HL-60 (cell line): Measurements from ENCODE around the gene HSPH1.
A peak's percentile ranks its signal among the peaks of the same experiment; 100 is the strongest.

ENCODE experiments used
- DNase-seq, 2 experiments: peaks; one replicate each; pipeline ENCODE4 v3.0.0-alpha.2; 2010 to 2020; ENCODE audit warnings: low read depth in 1 of 2, low spot score in 1 of 2
- H3K27ac ChIP-seq: fragments of 250-450 bp; sonication (Bioruptor Pico); replicated peaks from 2 replicates; pipeline ENCODE4 v1.5.1; 2020; ENCODE audit warnings: mild to moderate bottlenecking, moderate library complexity
- H3K27me3 ChIP-seq: fragments of 250-450 bp; sonication (Bioruptor Pico); 2 replicates; pipeline ENCODE4 v1.5.1; 2021; ENCODE audit warnings: mild to moderate bottlenecking, moderate library complexity; ENCODE audit not compliant: insufficient read depth, poor library complexity, severe bottlenecking
- H3K4me3 ChIP-seq: replicated peaks from 2 replicates; pipeline ENCODE4 v1.5.1; 2011; ENCODE audit warnings: mild to moderate bottlenecking, control low read depth, low read length; ENCODE audit not compliant: insufficient read depth
- GABPA ChIP-seq: IDR thresholded peaks from 2 replicates; pipeline ENCODE4 v1.6.1; 2012; ENCODE audit warnings: low read depth
- POLR2AphosphoS5 ChIP-seq: IDR thresholded peaks from 2 replicates; pipeline ENCODE4 v1.6.1; 2012; ENCODE audit warnings: low read depth
- SPI1 ChIP-seq: IDR thresholded peaks from 2 replicates; pipeline ENCODE4 v1.6.1; 2012; ENCODE audit warnings: low read depth, mild to moderate bottlenecking, borderline replicate concordance
- TF ChIP-seq, protein P1 (sequence below): IDR thresholded peaks from one replicate; pipeline ENCODE4 v1.5.1; 2011; ENCODE audit warnings: low read length, control low read depth, inconsistent platforms; ENCODE audit not compliant: insufficient read depth
- TF ChIP-seq, protein P2 (sequence below): IDR thresholded peaks from 2 replicates; pipeline ENCODE4 v1.6.1; 2012; ENCODE audit warnings: low read depth; ENCODE audit not compliant: insufficient replicate concordance

HSPH1 gene

DNA sequence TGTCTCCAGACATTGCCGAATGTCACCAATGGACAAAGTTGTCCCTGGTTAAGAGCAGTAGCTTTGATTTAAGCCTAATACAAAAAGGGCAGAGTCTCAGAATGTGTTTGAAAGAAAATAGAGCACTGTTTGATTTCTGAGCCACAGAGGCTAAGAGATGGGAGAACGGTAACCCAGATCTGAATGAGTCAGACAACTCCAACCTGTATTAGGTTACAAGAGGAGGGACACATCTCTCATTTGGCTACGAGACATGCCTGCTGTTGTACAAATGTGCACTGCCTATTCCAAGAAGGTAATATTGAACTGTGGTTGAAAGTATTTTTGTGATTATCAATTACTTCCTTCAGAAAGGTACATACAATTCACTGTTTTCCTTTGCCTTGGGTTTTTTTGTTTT, 4.9 kb upstream of the HSPH1 start:
- TF ChIP-seq, protein P1, sequence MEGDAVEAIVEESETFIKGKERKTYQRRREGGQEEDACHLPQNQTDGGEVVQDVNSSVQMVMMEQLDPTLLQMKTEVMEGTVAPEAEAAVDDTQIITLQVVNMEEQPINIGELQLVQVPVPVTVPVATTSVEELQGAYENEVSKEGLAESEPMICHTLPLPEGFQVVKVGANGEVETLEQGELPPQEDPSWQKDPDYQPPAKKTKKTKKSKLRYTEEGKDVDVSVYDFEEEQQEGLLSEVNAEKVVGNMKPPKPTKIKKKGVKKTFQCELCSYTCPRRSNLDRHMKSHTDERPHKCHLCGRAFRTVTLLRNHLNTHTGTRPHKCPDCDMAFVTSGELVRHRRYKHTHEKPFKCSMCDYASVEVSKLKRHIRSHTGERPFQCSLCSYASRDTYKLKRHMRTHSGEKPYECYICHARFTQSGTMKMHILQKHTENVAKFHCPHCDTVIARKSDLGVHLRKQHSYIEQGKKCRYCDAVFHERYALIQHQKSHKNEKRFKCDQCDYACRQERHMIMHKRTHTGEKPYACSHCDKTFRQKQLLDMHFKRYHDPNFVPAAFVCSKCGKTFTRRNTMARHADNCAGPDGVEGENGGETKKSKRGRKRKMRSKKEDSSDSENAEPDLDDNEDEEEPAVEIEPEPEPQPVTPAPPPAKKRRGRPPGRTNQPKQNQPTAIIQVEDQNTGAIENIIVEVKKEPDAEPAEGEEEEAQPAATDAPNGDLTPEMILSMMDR = no peak
- TF ChIP-seq GABPA (no peak), POLR2AphosphoS5 (no peak), SPI1 (no peak)
- TF ChIP-seq, protein P2, sequence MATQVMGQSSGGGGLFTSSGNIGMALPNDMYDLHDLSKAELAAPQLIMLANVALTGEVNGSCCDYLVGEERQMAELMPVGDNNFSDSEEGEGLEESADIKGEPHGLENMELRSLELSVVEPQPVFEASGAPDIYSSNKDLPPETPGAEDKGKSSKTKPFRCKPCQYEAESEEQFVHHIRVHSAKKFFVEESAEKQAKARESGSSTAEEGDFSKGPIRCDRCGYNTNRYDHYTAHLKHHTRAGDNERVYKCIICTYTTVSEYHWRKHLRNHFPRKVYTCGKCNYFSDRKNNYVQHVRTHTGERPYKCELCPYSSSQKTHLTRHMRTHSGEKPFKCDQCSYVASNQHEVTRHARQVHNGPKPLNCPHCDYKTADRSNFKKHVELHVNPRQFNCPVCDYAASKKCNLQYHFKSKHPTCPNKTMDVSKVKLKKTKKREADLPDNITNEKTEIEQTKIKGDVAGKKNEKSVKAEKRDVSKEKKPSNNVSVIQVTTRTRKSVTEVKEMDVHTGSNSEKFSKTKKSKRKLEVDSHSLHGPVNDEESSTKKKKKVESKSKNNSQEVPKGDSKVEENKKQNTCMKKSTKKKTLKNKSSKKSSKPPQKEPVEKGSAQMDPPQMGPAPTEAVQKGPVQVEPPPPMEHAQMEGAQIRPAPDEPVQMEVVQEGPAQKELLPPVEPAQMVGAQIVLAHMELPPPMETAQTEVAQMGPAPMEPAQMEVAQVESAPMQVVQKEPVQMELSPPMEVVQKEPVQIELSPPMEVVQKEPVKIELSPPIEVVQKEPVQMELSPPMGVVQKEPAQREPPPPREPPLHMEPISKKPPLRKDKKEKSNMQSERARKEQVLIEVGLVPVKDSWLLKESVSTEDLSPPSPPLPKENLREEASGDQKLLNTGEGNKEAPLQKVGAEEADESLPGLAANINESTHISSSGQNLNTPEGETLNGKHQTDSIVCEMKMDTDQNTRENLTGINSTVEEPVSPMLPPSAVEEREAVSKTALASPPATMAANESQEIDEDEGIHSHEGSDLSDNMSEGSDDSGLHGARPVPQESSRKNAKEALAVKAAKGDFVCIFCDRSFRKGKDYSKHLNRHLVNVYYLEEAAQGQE = no peak
- Histone ChIP-seq H3K4me3 (no peak overlapping the region), H3K27me3 (no peaks in the 10 kb centered on the region), H3K27ac (no peak overlapping the region)
- no peak for DNase-seq

DNA sequence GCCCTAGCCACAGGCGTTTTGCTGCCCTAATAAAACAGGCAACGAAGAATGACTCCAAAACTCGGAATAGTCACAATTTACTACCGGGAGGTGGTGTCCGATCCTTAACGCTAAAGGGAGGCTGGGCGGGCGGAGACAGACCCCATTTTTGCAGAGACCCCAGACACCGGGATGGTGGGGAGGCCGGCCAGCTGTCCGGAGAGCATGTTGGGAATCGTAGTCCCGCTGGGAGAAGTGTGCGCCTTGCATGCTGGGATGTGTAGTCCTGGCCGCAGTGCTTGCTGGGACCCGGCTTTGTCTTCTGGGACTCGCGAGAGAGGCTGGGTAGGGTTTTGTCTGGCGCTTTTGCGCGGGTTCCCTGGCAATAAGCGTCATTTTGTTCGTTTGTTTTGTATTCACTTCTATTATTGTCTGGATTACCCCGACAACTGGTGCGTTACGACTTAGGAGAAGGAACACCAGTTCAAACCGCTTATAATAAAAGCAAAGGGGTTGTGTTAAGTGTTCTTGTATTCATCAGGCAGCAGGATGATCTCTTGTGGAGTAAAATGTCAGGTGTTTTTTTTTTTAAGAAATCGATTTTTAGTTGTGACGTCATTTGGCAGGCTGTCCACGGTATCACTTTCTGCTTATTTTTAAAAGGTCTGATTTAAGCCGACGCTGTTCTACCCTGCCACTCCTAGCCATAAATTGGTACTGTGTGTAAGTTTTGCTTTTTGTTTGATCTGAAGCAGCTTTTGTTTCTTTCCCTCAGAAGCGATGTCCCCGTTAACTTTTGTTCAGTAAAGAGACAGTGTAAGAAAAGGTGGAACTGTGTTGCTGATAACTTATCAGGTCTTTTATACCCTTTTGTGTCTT, 676 bp upstream of the HSPH1 start:
- Histone ChIP-seq H3K27me3 (no peaks in the 10 kb centered on the region), H3K4me3 (peak overlapping the region; percentile 99), H3K27ac (peak overlapping the region; percentile 89)
- DNase-seq = peak; percentile 95 to 99
- TF ChIP-seq POLR2AphosphoS5 (no peak), GABPA (peak; percentile 13; the same call in 1 of the 2 replicates)
- TF ChIP-seq, protein P1 = no peak

DNA sequence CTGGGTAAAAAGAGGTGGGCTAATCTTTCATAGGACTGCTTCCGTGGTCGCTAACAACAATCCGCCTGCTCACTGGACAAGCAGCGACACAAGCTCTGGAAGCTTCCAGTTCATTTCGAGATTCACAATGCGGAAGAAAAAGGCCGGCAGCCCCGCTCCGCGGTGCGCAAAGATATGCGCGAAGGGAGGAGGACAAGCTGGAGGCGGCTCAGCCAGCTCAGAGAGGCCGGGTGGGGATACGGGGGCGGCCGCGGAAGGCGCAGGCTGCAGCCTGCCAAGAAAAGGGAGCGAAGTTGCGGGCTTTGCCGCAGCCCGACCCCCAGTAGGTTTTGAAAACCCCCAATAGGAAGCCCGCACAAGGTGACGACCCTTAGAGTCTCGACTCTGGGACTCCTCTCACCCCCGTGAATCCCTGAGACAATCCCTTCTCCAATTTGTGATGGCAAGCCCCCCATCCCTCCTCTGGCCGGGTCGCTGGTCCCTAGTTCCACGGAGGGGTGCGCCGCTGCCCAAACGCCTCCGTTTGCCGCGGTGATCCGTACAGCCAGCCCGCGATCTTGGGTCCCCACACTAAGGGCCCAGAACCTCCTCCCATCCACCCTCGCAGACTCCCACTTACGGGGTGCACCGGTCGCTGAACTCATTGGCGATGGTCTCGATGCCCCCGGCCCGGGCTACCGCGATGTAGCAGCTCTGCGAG, 697 bp downstream of the HSPH1 start:
- Histone ChIP-seq H3K27me3 (no peaks in the 10 kb centered on the region), H3K27ac (peak overlapping the region; percentile 67), H3K4me3 (peak overlapping the region; percentile 99)
- TF ChIP-seq POLR2AphosphoS5 (no peak), SPI1 (no peak), GABPA (no peak)
- TF ChIP-seq, protein P1 = no peak
- TF ChIP-seq, protein P2 = no peak
- DNase-seq = peak; percentile 35 to 85
